Parathyroid adenoma (tissue), 2 donors: Measurements from ENCODE around the gene GNB1L.

Experiments used
- H2AFZ ChIP-seq: fragments of 300-600 bp; sonication (generic); one replicate; pipeline ENCODE4 v1.7.0; 2017; ENCODE audit warnings: antibody characterized with exemption, mild to moderate bottlenecking
- H3K27ac ChIP-seq: fragments of 300-600 bp; sonication (generic); one replicate; pipeline ENCODE4 v1.7.0; 2017
- H3K27me3 ChIP-seq: fragments of 300-600 bp; sonication (generic); one replicate; pipeline ENCODE4 v1.7.0; 2017; ENCODE audit warnings: low read length; ENCODE audit not compliant: control insufficient read depth, insufficient read depth
- H3K36me3 ChIP-seq: fragments of 300-600 bp; sonication (generic); one replicate; pipeline ENCODE4 v1.7.0; 2017; ENCODE audit warnings: low read length; ENCODE audit not compliant: control insufficient read depth, insufficient read depth
- H3K4me1 ChIP-seq: fragments of 300-600 bp; sonication (generic); one replicate; pipeline ENCODE4 v1.7.0; 2017; ENCODE audit warnings: control low read depth
- H3K4me2 ChIP-seq: fragments of 300-600 bp; sonication (generic); one replicate; pipeline ENCODE4 v1.7.0; 2017; ENCODE audit warnings: low read length
- H3K4me3 ChIP-seq: fragments of 300-600 bp; sonication (generic); one replicate; pipeline ENCODE4 v1.7.0; 2017; ENCODE audit warnings: low read depth, low read length
- H3K79me2 ChIP-seq: fragments of 300-600 bp; sonication (generic); one replicate; pipeline ENCODE4 v1.7.0; 2017; ENCODE audit warnings: control low read depth
- H3K9ac ChIP-seq: fragments of 300-600 bp; sonication (generic); one replicate; pipeline ENCODE4 v1.7.0; 2017; ENCODE audit warnings: mild to moderate bottlenecking
- H3K9me3 ChIP-seq: fragments of 300-600 bp; sonication (generic); one replicate; pipeline ENCODE4 v1.7.0; 2017; ENCODE audit warnings: low read length; ENCODE audit not compliant: control insufficient read depth
- CTCF ChIP-seq: fragments of 300-600 bp; sonication (generic); IDR thresholded peaks from one replicate; pipeline ENCODE4 v1.7.0; 2017; ENCODE audit warnings: antibody characterized with exemption, mild to moderate bottlenecking
- donor health status: primary hyperparathyroidism.

GNB1L gene

DNA sequence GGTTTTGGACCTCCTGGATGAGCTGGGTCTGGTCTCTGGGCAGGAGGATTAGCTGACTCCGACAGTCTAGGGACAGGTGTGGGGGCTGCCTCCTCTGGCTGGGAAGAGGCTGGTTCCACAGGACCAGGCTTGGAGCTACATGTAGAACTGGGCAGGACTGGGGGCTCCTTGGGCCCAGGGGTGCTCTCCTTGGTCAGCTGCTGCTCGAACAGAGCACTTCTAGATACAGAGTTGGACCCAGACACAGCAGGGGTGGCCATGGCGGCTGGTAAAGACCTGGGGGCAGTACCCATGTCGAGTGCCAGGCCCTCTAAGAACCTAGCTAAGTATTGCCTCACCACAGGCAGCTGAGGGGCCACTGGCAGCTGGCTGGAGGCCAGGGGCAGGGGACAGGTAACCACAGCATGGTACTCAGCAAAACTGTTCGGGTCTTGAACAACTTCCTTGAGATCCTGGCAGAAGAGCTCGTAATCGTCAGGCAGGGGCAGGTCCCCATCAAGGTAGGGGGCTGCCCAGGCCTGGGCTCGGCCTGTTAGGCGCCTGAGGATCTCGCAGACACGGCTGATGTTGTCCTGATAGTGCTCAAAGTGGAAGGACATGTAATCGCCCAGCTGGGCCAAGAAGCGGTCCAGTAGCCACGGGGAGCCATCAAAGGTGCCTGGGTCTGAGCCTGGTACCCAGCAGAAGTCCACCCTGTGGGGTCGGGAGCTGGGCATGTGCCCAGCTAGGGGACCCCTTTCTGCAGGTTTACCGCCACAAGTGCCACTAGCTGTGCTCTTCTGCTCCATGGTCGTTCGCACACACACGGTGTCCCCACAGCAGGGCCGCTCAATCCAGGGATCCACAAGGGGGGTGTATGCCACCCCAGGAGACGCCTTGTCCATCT, 3.1 kb downstream of the GNB1L start:
- H3K4me1 ChIP-seq = peaks cover 12% of the 10 kb centered on the region
- no peak for TF ChIP-seq CTCF
- no peaks in the 10 kb centered on the region for H3K36me3 ChIP-seq
- no peaks in the 10 kb centered on the region for H3K9me3 ChIP-seq
- no peak overlapping the region for H3K4me2 ChIP-seq
- H3K27me3 ChIP-seq = no peaks in the 10 kb centered on the region
- H3K9ac ChIP-seq = no peak overlapping the region
- H3K79me2 ChIP-seq = peaks cover 8% of the 10 kb centered on the region
- no peak overlapping the region for H3K4me3 ChIP-seq
- no peak overlapping the region for H3K27ac ChIP-seq
- H2AFZ ChIP-seq = no peak overlapping the region

DNA sequence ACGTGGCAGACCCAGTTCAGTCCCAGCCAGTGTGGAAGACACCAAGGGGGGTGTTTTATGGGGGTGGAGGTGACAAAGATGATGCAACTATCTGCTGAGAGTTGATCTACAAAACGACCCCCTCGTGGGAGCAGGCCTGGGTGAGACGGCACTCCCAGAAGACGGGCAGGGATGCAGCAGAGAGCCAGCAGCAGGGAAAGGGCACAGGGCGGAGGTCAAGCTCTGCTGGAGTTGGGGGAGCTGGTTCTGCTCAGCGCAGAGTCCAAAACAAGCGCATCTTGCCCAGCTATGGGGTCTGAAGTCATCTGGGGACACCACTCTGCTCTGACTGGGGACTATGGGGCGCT, 3.9 kb downstream of the GNB1L start:
- Histone ChIP-seq H3K4me1 (peaks cover 6% of the 10 kb centered on the region), H3K9me3 (no peaks in the 10 kb centered on the region), H3K9ac (no peak overlapping the region), H3K27me3 (no peaks in the 10 kb centered on the region), H3K36me3 (no peaks in the 10 kb centered on the region), H2AFZ (no peak overlapping the region), H3K4me3 (no peak overlapping the region), H3K27ac (no peak overlapping the region), H3K79me2 (peaks cover 8% of the 10 kb centered on the region), H3K4me2 (no peak overlapping the region)
- no peak for TF ChIP-seq CTCF

DNA sequence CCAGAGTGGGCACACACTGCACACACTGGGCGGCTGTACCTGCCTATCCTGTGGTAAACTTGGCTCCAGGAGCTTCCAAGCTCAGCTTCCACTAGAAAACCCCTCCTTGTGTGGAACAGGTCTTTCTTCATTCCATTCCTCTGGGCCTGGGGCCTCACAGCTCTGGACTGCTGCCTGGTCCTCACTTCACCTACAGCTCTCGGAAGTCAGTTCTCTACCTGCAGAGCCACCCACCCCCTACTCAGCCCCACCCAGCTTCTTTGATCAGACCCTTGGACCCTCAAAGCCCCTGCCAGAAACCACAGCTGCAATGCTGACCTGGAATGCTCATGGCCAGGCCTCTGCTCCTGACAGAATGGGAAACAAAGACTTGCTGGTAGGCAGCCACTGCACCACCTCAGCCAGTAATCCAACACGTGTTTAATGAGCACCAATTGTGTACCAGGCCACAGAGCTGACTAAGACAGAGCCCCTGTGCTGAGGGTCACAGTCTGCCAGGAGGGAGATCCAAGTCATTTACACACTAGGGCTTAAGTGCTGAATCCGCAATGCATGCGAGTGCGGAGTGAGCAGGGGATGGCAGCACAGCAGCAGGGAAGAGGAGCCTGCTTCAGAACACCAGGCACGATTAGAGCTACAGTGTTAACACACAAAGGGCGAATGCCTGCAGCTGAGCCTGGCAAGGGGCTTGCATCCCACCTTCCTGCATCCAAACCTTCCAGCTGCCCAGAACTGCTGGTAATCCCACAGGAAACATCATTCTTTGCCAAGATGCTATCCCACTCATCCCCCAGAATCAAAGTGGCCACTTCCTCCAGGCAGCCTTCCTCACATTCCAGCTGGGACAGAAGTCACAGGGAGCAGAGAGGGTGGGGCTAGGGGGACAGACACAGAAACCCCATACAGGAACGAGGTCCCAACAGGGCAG, 4.6 kb downstream of the GNB1L start:
- Histone ChIP-seq H3K79me2 (peaks cover 8% of the 10 kb centered on the region), H3K9ac (no peak overlapping the region), H3K27ac (no peak overlapping the region), H3K36me3 (no peaks in the 10 kb centered on the region), H2AFZ (no peak overlapping the region), H3K4me1 (peaks cover 6% of the 10 kb centered on the region), H3K4me2 (no peak overlapping the region), H3K9me3 (no peaks in the 10 kb centered on the region), H3K27me3 (no peaks in the 10 kb centered on the region), H3K4me3 (no peak overlapping the region)
- no peak for TF ChIP-seq CTCF

DNA sequence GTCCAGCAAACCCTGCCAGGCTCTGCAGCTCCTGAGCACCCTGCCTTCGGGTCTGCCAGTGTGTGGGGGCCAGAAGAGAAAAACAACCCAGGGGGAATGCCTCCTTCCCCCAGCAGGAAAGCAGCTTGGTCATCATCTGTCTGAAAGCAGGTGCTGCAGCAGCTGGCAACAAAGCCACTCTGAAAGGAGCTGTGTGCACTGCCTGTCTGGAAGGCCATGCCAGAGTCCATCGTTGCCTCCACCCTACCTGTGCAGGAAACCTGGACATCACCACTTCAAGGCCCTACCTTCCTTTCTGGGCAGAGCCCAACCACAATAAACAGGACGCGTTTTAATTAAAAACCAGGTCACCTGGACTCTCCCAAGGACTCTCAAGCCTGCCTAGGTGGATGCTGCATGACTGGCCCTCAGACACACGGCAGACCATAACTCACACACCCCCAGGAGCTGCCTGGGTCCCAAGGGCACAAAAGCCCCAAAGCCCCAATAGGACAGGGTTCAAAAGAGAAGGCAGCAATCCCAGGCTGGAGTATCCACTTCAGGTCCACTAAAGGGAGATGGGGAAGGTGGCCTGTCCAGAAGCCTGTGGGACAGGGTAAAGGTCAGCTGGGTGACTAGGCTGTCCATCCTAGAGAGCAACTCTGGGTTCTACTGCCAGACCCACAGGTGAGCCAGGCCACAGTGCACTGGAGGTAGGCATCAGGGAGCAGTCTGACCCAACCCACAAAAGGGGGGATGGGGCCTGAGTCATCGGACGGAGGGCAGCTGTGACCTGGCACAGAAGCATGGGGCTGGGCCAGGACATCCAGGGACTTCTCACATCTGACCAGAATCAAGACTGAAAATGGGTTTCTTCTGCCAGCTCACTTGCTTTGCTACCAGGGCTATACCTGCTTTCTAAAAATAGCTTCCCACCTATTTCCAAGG, 6.1 kb downstream of the GNB1L start:
- Histone ChIP-seq H2AFZ (no peak overlapping the region), H3K9me3 (no peaks in the 10 kb centered on the region), H3K79me2 (peaks cover 8% of the 10 kb centered on the region), H3K4me3 (no peak overlapping the region), H3K4me1 (peaks cover 6% of the 10 kb centered on the region), H3K36me3 (no peaks in the 10 kb centered on the region), H3K27me3 (no peaks in the 10 kb centered on the region), H3K27ac (no peak overlapping the region), H3K9ac (no peak overlapping the region), H3K4me2 (no peak overlapping the region)
- TF ChIP-seq CTCF = no peak
